NCI-H128 (cell line): Measurements from ENCODE around the gene SIDT2.

ENCODE experiments used
- DNase-seq: peaks from one replicate; lab custom pipeline; 2025; ENCODE audit not compliant: unreplicated experiment; lab: John Stamatoyannopoulos, UW

SIDT2 gene

GRCh38 chr11:117187799-117188481 lies 9.4 kb downstream of the SIDT2 start:
- no peak for DNase-seq

DNA sequence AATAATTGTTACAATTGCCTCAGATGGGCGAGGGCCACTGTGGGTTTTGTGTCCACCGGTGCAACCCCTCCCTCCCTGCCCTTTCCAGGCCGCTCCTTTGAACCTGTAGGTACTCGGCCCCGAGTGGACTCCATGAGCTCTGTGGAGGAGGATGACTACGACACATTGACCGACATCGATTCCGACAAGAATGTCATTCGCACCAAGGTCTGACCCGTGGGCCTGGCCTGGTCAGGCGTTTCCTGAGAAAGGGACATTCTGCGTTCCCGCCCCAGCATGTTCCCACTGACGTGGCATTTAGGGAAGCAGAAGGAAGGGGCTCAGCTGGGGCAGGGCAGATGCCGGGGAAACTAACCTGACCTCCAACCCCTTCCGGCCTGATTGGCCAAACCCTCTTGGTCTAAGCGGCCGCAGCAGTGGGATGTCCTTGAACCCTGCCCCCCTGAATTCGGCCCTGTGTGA lies 10.1 kb downstream of the SIDT2 start:
- no peak for DNase-seq

DNA sequence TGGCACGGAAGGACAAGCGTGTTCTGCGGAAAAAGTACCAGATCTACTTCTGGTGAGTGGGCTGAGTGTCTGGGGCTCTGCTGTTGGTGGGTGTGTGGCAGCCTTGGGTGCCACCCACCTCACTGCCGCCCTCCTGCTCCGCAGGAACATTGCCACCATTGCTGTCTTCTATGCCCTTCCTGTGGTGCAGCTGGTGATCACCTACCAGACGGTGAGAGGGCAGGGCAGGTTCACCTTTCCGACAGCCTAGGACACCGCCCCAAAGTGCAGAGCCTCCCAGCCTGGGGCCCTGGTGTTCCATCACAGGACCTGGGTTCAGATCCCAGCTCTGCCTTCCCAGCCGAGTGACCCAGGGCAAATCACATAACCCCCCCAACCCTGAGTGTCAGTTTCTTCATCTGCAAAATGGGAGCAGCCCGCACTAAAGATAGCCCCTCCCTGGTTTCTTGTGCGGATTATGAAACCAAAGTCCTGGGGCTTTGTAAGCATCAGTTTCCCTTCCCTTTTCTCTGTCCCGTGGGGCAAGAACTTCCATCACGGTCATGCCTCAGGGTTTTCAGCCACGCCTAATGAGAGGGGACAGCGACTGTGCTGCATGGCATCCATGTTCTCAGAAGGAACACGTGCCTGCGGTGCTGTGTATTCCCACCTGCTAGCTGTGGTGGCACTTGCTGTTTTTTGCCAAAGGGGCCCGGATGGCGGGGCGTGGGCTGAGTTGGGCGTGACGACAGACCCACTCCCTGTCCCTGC lies 10.8 kb downstream of the SIDT2 start:
- no peak for DNase-seq

GRCh38 chr11:117189941-117190544 lies 11.5 kb downstream of the SIDT2 start:
- no peak for DNase-seq

GRCh38 chr11:117191680-117192400 lies 13.3 kb downstream of the SIDT2 start:
- no peak for DNase-seq

DNA sequence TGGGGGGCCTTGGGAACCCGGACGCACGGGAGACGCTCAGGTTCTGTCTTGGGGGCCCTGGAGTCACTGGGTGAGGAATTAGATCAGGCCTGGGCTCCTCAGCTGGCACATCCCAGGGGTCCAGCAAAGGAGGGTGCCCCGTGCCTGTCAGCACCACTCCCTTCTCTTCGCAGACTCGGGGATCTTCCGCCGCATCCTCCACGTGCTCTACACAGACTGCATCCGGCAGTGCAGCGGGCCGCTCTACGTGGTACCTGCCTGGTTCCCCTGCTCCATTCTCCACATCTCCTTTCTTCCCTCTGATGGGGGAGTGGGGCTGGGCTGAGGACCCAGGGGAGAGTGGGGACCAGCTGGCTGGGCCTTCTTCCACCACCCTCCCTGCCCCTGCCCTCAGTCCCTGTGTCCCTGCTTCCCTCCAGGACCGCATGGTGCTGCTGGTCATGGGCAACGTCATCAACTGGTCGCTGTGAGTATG lies 13.9 kb downstream of the SIDT2 start:
- no peak for DNase-seq

- no peak for DNase-seq
Observed at GRCh38 chr11:117193130-117194020, 14.8 kb downstream of the SIDT2 start.

- no peak for DNase-seq
Observed at GRCh38 chr11:117194267-117194666, 15.7 kb downstream of the SIDT2 start.

- DNase-seq = no peak
Observed at GRCh38 chr11:117195258-117195657, 16.7 kb downstream of the SIDT2 start.

DNA sequence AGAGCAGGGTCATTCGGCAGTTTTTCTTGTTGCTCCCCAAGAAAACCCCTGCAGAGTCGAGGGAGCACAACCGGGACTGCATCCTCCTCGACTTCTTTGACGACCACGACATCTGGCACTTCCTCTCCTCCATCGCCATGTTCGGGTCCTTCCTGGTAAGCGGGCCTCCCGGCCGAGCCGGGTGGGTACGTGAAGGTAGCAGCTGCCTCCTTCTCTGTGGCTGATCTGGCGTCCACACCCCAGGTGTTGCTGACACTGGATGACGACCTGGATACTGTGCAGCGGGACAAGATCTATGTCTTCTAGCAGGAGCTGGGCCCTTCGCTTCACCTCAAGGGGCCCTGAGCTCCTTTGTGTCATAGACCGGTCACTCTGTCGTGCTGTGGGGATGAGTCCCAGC lies 17.2 kb downstream of the SIDT2 start:
- DNase-seq = no peak

GRCh38 chr11:117197006-117197405 lies 18.5 kb downstream of the SIDT2 start:
- DNase-seq = no peak

- DNase-seq = no peak
Observed at GRCh38 chr11:117197516-117198456, 19.2 kb downstream of the SIDT2 start.

DNA sequence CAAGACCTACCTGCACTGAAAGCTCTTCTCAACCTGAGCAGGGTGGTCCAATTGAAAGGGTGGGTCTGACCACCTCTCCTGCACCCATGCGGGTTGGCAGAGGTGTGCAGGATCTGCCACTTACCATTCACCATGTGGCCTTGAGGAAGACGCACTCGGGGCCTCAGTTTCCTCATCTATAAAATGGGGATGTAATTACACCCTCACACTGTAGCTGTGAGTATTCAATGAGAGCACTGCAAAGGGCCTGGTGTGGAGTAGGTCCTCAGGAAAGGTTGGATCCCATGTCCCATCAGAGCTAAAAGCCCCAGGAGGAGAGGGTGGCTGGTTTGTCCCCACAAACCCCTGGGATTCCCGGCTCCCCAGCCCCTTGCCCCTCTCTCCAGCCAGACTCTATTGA lies 20.1 kb downstream of the SIDT2 start:
- DNase-seq = no peak

GRCh38 chr11:117199053-117199915 lies 20.7 kb downstream of the SIDT2 start, which contains the start of gene TAGLN:
Gene TAGLN, plus strand, starts transcription at chr11:117199370. Its CDS starts 3,644 bp downstream, at chr11:117203014.
- DNase-seq = no peak

DNA sequence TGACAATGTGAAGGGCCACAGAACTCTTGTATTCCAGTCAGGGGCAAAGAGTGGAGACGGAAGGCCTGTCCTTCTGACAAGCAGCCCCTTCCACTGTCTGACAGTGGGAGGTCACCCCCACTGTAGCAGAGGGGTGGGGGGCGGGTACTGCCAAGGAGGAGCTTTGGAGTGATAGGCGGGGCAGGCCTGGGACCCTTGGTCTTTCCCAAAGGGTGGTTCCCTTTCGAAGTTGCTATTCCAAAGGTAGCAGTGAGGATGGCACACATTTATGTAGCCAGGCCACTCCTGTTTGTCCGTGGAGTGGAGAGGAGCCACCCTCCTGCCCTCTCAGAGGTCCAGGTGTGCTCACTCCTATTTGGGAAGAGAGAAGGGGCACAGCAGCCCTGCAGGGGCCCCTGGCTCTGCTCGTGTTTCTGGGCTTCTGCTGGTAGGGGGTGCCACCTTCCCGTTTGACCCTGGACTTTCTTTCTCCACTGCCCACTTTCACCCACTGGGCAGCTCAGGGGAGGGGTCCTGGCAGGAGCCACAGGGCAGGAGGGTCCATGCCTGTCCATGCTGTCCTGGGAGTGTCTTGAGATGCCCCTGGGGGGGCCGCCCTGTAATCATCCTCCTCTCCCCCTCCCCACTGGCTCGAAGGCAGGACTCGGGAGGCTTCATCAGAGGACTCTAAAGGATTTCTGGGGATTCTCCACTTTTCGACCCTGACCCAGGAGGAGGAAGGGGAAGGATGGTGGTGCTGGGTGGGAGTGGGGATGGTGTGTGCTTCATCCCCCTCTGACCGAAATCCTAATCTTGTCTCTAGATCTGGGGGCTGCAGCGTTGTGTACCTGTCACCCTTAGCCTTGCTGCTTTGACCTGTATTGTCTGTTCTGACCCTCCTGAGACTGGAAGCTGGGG lies 21.6 kb downstream of the SIDT2 start:
- no peak for DNase-seq

DNA sequence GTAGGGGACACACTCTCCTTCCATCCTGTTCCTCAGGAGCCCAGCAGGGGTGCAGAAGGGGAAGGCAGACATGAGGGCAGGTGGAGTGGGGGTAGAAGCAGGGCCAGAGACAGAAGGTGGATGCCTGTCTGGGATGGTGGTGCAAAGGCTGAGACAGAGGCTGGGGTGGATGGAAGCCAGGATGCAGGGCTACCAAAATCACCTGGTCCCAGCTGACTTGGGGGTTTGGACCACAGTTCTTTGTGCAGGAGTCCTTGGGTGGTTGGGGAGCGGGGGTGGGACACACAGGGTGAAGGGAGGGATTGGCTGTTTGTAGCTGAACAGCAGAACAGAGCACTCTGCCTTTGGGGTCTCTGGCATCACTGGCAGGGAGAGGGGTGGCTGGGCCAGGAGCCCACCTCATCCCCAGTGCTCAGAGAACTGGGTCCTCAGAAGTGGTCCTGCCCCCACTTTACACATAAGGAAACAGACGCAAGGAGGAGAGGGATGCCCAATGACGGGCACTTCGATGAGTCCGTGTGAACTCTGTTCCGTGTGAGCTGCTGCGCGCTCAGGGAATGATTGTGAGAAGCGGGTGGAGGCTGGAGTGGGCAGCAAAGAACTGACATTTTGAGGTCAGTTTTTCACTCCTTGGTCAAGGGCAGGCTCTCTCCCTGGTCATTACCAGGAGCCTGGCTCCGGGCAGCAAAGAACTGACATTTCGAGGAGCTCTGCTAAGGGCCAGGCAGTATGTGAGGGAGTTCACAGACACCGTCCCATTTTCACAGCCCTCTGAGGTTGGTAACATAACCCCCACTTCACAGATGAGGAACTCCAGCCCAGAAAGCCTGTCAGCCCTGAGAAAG lies 22.5 kb downstream of the SIDT2 start:
- no peak for DNase-seq
